NCI-H526 (cell line): ENCODE measurements around the gene TMIGD3.
A peak's percentile ranks its signal among the peaks of the same experiment; 100 is the strongest.

Source experiments
- DNase-seq, 2 experiments: peaks; one replicate each; lab custom pipeline; 2025; lab: John Stamatoyannopoulos, UW

Gene TMIGD3

GRCh38 chr1:111507411-111508201, 4.2 kb upstream of the TMIGD3 start:
- peak; percentile 79 to 80 for DNase-seq

GRCh38 chr1:111506561-111506960, 3.1 kb upstream of the TMIGD3 start:
- no peak for DNase-seq

- no peak for DNase-seq
These were observed 2.2 kb upstream of the TMIGD3 start for GRCh38 chr1:111505641-111506119.

GRCh38 chr1:111504097-111504496, 664 bp upstream of the TMIGD3 start:
- DNase-seq, result no peak

- no peak for DNase-seq
These were observed 1.8 kb downstream of the TMIGD3 start for GRCh38 chr1:111501645-111502044.

GRCh38 chr1:111499026-111499785, 4.2 kb downstream of the TMIGD3 start:
- DNase-seq, result no peak

GRCh38 chr1:111497592-111497991, 5.8 kb downstream of the TMIGD3 start:
- DNase-seq, result no peak

GRCh38 chr1:111496398-111496797, 7.0 kb downstream of the TMIGD3 start:
- no peak for DNase-seq

- no peak for DNase-seq
These were observed 12.4 kb downstream of the TMIGD3 start for GRCh38 chr1:111491070-111491469.

- DNase-seq, result no peak
These were observed 13.2 kb downstream of the TMIGD3 start for GRCh38 chr1:111490220-111490619.

- DNase-seq, result no peak
These were observed 13.8 kb downstream of the TMIGD3 start for GRCh38 chr1:111489604-111490003.

GRCh38 chr1:111488669-111489068, 14.8 kb downstream of the TMIGD3 start:
- DNase-seq, result no peak

- no peak for DNase-seq
These were observed 16.3 kb downstream of the TMIGD3 start for GRCh38 chr1:111487133-111487532.

GRCh38 chr1:111486431-111486830, 17.0 kb downstream of the TMIGD3 start:
- no peak for DNase-seq

GRCh38 chr1:111484391-111485026, 18.9 kb downstream of the TMIGD3 start:
- no peak for DNase-seq

GRCh38 chr1:111483876-111484275, 19.6 kb downstream of the TMIGD3 start:
- DNase-seq, result no peak

GRCh38 chr1:111483166-111483565, 20.3 kb downstream of the TMIGD3 start:
- no peak for DNase-seq

GRCh38 chr1:111481387-111482221, 21.8 kb downstream of the TMIGD3 start:
- peak; percentile 13 to 77 for DNase-seq

GRCh38 chr1:111480674-111481073, 22.8 kb downstream of the TMIGD3 start:
- no peak for DNase-seq

- DNase-seq, result no peak
These were observed 26.6 kb downstream of the TMIGD3 start for GRCh38 chr1:111476761-111477309.

GRCh38 chr1:111476214-111476613, 27.2 kb downstream of the TMIGD3 start:
- DNase-seq, result no peak
